HepG2 (cell line): ENCODE data around the gene TRMT10C. TPM values are rescaled to one million over a fixed set of nuclear protein-coding genes. Genes with fewer than 3 reads are reported as not detected.
"Not testable (repeated sequence)": the region's sequence is repeated elsewhere in the genome, so short reads cannot be mapped to it uniquely, and the experiment has no call there.

ENCODE experiments used
- ATAC-seq: fragments of 200-7000 bp; cut with Tn5 transposase; 3 replicates; pipeline ENCODE4 v1.9.1; 2020; ENCODE audit warnings: mild to moderate bottlenecking, moderate library complexity
- BruUV-seq: library from RNA; stranded (reverse); fragments of 400-500 nt; replicated peaks from 2 replicates; lab custom pipeline; 2021; lab: Mats Ljungman, UMichigan
- CTCF ChIA-PET: fragments of 300-600 bp; formaldehyde crosslinking; extraction: SDS; loops from one replicate; lab custom pipeline; 2021; ENCODE audit warnings: low total read pairs, inconsistent platforms, low intra/inter-chr PET ratio; lab: Yijun Ruan, JAX
- POLR2A ChIA-PET: fragments of 350-600 bp; sonication (Branson Sonifier 250); formaldehyde crosslinking; loops from one replicate; lab custom pipeline; 2020; ENCODE audit warnings: antibody characterized with exemption, inconsistent platforms; lab: Yijun Ruan, JAX
- DNase-seq: peaks from one replicate; pipeline ENCODE4 v3.0.0-alpha.2; 2015; ENCODE audit warnings: low spot score
- FAIRE-seq: peaks from 3 replicates; lab custom pipeline; 2011; peaks lifted over from hg19 to GRCh38; lab: Jason Lieb, UNC
- H2AFZ ChIP-seq: one replicate; pipeline ENCODE4 v1.6.1; 2011; ENCODE audit warnings: low read length, inconsistent platforms
- H3K27ac ChIP-seq: fragments of 300-600 bp; 3 replicates; pipeline ENCODE4 v1.8.0; 2011; ENCODE audit warnings: mixed run types, mild to moderate bottlenecking, mixed read lengths, low read length, inconsistent platforms; ENCODE audit not compliant: insufficient read depth; ENCODE audit errors: extremely low read length
- H3K27me3 ChIP-seq, 2 experiments: fragments of 200-600 bp in 1 of 2; 2 replicates in 1 of 2; 3 replicates in 1 of 2; pipeline versions ENCODE4 v1.6.0 to v1.8.0; 2011; ENCODE audit warnings: low read length in 2 of 2, mild to moderate bottlenecking in 2 of 2, moderate library complexity in 2 of 2, inconsistent platforms in 1 of 2; ENCODE audit not compliant: insufficient read depth in 2 of 2, control insufficient read depth in 1 of 2
- H3K36me3 ChIP-seq, 2 experiments: fragments of 200-600 bp in 1 of 2; replicated peaks in 1 of 2; 2 replicates in 1 of 2; 3 replicates in 1 of 2; pipeline versions ENCODE4 v1.5.1 to v1.8.0; 2011; ENCODE audit warnings: low read length in 2 of 2, inconsistent platforms in 1 of 2; ENCODE audit not compliant: insufficient read depth in 2 of 2, control insufficient read depth in 1 of 2
- H3K4me1 ChIP-seq: 2 replicates; pipeline ENCODE4 v1.5.1; 2012; ENCODE audit warnings: low read length, inconsistent platforms; ENCODE audit not compliant: insufficient read depth
- H3K4me2 ChIP-seq: 2 replicates; pipeline ENCODE4 v1.6.0; 2011; ENCODE audit warnings: low read depth, low read length, inconsistent platforms
- H3K4me3 ChIP-seq, 3 experiments: fragments of 200-600 bp in 1 of 3; sonication (generic), shearing (Covaris generic) in 1 of 3; replicated peaks in 1 of 3; 2 replicates each; pipeline ENCODE4 v1.5.1; 2011 to 2016; ENCODE audit warnings: low read length in 3 of 3, inconsistent platforms in 2 of 3, low read depth in 2 of 3, mild to moderate bottlenecking in 2 of 3, control low read depth in 1 of 3, mixed read lengths in 1 of 3; ENCODE audit not compliant: insufficient read depth in 1 of 3
- H3K79me2 ChIP-seq: one replicate; pipeline ENCODE4 v1.6.1; 2011; ENCODE audit warnings: low read length, inconsistent platforms; ENCODE audit not compliant: insufficient read depth
- H3K9ac ChIP-seq: 2 replicates; pipeline ENCODE4 v1.6.0; 2011; ENCODE audit warnings: mild to moderate bottlenecking, low read depth, low read length, inconsistent platforms; ENCODE audit not compliant: insufficient read depth
- H3K9me3 ChIP-seq: 2 replicates; pipeline ENCODE4 v1.5.1; 2012; ENCODE audit warnings: mild to moderate bottlenecking, low read length
- H4K20me1 ChIP-seq: 2 replicates; pipeline ENCODE4 v1.6.0; 2011; ENCODE audit warnings: inconsistent platforms, mild to moderate bottlenecking, low read length, moderate library complexity; ENCODE audit not compliant: insufficient read depth
- CEBPG ChIP-seq: IDR thresholded peaks from 2 replicates; pipeline ENCODE4 v1.6.1; 2016
- WGBS: methylation state at CpG from one replicate; pipeline ENCODE4 v1.1.6; 2017; ENCODE audit warnings: low lambda C conversion rate; 5-methylcytosine and 5-hydroxymethylcytosine counted together
- in situ Hi-C: cut with HindIII; loops from 2 replicates; pipeline ENCODE4 v1.10.0; 2017; ENCODE audit warnings: low pct_unique_long_range_greater_than_20kb; ENCODE audit not compliant: extremely low pct_ligation_motif_present
- intact Hi-C: fragments of 100-400 bp; cut with micrococcal nuclease; formaldehyde crosslinking; loops from one replicate; pipeline ENCODE4 v1.10.0; 2022; ENCODE audit not compliant: unreplicated experiment
- polyA plus RNA-seq, 8 experiments: library from polyadenylated mRNA; depleted of rRNA in 3 of 8; stranded (reverse) in 7 of 8; unstranded in 1 of 8; fragments of >200 nt; fragmentation: Illumina TruSeq in 4 of 8; extraction: Trizol in 4 of 8; gene quantifications; 2 replicates each; pipeline versions ENCODE4 v1.2.1 to v1.2.3, GENCODE V29; 2011 to 2016; ENCODE audit warnings: low read depth in 4 of 8, missing spikeins in 1 of 8, mixed read lengths in 1 of 8; ENCODE audit not compliant: insufficient read depth in 1 of 8
- total RNA-seq, 5 experiments: library from RNA; depleted of rRNA; stranded (reverse); fragments of >200 nt; fragmentation: Illumina TruSeq; extraction: Trizol; gene quantifications; 2 replicates each; pipeline ENCODE4 v1.2.3, GENCODE V29; 2016; ENCODE audit warnings: low read depth in 1 of 5
- TF ChIP-seq, protein P1 (sequence below): sonication (generic); formaldehyde crosslinking; IDR thresholded peaks from 2 replicates; pipeline ENCODE4 v1.5.1; 2020; ENCODE audit warnings: mild to moderate bottlenecking, missing genetic modification reagents, moderate library complexity

Gene TRMT10C
- total and polyA plus RNA-seq, 2 of the 13 experiments (the other 11 are each of a cell fraction or from before 2014, with no cell fraction given), result 10.8 to 39.2 TPM

DNA sequence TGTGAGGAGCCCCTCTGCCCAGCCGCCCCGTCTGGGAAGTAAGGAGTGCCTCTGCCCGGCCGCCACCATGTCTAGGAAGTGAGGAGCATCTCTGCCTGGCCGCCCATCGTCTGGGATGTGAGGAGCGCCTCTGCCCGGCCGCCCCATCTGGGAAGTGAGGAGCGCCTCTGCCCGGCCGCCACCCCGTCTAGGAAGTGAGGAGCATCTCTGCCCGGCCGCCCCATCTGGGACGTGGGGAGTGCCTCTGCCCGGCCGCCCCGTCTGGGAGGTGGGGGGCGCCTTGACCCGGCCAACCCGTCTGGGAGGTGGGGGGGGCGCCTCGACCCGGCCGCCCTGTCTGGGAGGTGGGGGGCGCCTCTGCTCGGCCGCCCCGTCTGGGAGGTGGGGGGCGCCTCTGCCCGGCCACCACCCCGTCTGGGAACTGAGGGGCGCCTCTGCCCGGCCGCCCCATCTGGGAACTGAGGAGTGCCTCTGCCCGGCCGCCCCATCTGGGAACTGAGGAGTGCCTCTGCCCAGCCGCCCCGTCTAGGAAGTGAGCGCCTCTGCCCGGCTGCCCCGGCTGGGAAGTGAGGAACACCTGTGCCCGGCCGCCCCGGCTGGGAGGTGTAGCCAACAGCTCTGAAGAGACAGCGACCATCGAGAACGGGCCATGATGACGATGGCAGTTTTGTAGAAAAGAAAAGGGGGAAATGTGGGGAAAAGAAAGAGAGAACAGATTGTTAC, 10.1 kb upstream of the TRMT10C start:
- BruUV-seq, H3K4me3 ChIP-seq, H3K9ac ChIP-seq, POLR2A ChIA-PET, intact Hi-C loops, H3K36me3 ChIP-seq, H3K27ac ChIP-seq, H3K9me3 ChIP-seq, H3K4me2 ChIP-seq, ATAC-seq, FAIRE-seq, in situ Hi-C loops, CTCF ChIA-PET, H4K20me1 ChIP-seq, DNase-seq: not testable (repeated sequence)
- 96% methylated on average over 25 of the region's 50 CpGs for WGBS
- H3K4me1 ChIP-seq, result peaks cover 64% of the 10 kb centered on the region
- TF ChIP-seq, protein P1, sequence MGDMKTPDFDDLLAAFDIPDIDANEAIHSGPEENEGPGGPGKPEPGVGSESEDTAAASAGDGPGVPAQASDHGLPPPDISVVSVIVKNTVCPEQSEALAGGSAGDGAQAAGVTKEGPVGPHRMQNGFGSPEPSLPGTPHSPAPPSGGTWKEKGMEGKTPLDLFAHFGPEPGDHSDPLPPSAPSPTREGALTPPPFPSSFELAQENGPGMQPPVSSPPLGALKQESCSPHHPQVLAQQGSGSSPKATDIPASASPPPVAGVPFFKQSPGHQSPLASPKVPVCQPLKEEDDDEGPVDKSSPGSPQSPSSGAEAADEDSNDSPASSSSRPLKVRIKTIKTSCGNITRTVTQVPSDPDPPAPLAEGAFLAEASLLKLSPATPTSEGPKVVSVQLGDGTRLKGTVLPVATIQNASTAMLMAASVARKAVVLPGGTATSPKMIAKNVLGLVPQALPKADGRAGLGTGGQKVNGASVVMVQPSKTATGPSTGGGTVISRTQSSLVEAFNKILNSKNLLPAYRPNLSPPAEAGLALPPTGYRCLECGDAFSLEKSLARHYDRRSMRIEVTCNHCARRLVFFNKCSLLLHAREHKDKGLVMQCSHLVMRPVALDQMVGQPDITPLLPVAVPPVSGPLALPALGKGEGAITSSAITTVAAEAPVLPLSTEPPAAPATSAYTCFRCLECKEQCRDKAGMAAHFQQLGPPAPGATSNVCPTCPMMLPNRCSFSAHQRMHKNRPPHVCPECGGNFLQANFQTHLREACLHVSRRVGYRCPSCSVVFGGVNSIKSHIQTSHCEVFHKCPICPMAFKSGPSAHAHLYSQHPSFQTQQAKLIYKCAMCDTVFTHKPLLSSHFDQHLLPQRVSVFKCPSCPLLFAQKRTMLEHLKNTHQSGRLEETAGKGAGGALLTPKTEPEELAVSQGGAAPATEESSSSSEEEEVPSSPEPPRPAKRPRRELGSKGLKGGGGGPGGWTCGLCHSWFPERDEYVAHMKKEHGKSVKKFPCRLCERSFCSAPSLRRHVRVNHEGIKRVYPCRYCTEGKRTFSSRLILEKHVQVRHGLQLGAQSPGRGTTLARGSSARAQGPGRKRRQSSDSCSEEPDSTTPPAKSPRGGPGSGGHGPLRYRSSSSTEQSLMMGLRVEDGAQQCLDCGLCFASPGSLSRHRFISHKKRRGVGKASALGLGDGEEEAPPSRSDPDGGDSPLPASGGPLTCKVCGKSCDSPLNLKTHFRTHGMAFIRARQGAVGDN (CRISPR knock-in tag), result peak; percentile 56; the same call in 1 of the 2 replicates
- TF ChIP-seq, all 625 proteins: peak for 1; not testable (repeated sequence) for 624
- H3K27me3 ChIP-seq, H2AFZ ChIP-seq, H3K79me2 ChIP-seq: not testable (repeated sequence)

DNA sequence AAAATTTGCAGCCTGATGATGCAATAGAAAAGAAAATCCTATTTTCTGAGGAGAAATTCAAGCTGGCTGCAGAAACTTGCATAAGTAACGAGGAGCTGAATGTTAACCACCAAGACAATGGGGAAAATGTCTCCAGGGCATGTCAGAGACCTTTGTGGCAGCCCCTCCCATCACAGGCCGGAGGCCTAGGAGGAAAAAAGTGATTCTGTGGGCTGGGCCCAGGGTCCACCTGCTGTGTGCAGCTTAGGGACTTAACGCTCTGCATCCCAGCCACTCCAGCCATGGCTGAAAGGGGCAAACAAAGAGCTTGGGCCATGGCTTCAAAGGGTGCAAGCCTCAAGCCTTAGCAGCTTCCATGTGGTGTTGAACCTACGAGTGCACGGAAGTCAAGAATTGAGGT, 8.3 kb upstream of the TRMT10C start:
- in situ Hi-C loops, intact Hi-C loops: not testable (repeated sequence)

More for the DNA sequence above, 8.3 kb upstream of the TRMT10C start:
- H3K27me3 ChIP-seq, ATAC-seq, H3K36me3 ChIP-seq, H3K79me2 ChIP-seq, H3K27ac ChIP-seq, FAIRE-seq, CTCF ChIA-PET, H2AFZ ChIP-seq, H3K9ac ChIP-seq, H3K4me3 ChIP-seq, H3K9me3 ChIP-seq, DNase-seq, H4K20me1 ChIP-seq, BruUV-seq: not testable (repeated sequence)
- H3K4me1 ChIP-seq, result peaks cover 64% of the 10 kb centered on the region
- 0 out of 2 replicates have a peak, but pooled peaks have one; percentile 8 for TF ChIP-seq CEBPG
- WGBS, result 63% methylated on average over 4 of the region's 5 CpGs
- POLR2A ChIA-PET, result interaction anchor here (1.8 kb wide), 1 partner anchor 21 kb away, joined by 10 read pairs; the partner anchor contains the start of gene PCNP
- peak overlapping the region; percentile 36; the same call in 1 of the 2 replicates for H3K4me2 ChIP-seq
